Prostate gland (tissue), 2 donors: ENCODE results near the gene AMHR2. TPM values are rescaled to one million over a fixed set of nuclear protein-coding genes. Genes with fewer than 3 reads are reported as not detected.
"Not testable (repeated sequence)": the region's sequence is repeated elsewhere in the genome, so short reads cannot be mapped to it uniquely, and the experiment has no call there.

Source experiments
- DNase-seq: peaks from one replicate; pipeline ENCODE4 v3.0.0-alpha.2; 2019; ENCODE audit warnings: low spot score
- H3K27ac ChIP-seq, 2 donors: fragments of 200-600 bp; sonication (generic); 2 replicates each; pipeline ENCODE4 v1.5.1; 2017 to 2019
- H3K27me3 ChIP-seq: fragments of 200-600 bp; sonication (generic); replicated peaks from 2 replicates; pipeline ENCODE4 v1.5.1; 2019; ENCODE audit not compliant: insufficient read depth
- H3K36me3 ChIP-seq, 2 donors: fragments of 200-600 bp; sonication (generic); 1 replicate in 1 of 2; 2 replicates in 1 of 2; pipeline versions ENCODE4 v1.5.1 to v1.8.1; 2017 to 2019
- H3K4me1 ChIP-seq: fragments of 200-600 bp; sonication (generic); replicated peaks from 2 replicates; pipeline ENCODE4 v1.5.1; 2019
- H3K4me3 ChIP-seq, 2 donors: fragments of 200-600 bp; sonication (generic); 2 replicates each; pipeline ENCODE4 v1.5.1; 2017 to 2019
- H3K9me3 ChIP-seq: fragments of 200-600 bp; sonication (generic); 2 replicates; pipeline ENCODE4 v1.5.1; 2017
- CTCF ChIP-seq, 4 experiments: fragments of 200-600 bp in 2 of 4; fragments of 450-650 bp in 2 of 4; sonication (generic) in 2 of 4; IDR thresholded peaks; 1 replicate in 3 of 4; 2 replicates in 1 of 4; pipeline ENCODE4 v1.5.1; 2016 to 2019; ENCODE audit warnings: antibody characterized with exemption in 4 of 4, mild to moderate bottlenecking in 2 of 4, moderate library complexity in 2 of 4
- POLR2A ChIP-seq: fragments of 450-650 bp; IDR thresholded peaks from one replicate; pipeline ENCODE4 v1.6.1; 2016; ENCODE audit warnings: antibody characterized with exemption, mild to moderate bottlenecking
- POLR2AphosphoS5 ChIP-seq: sonication (generic); formaldehyde crosslinking; IDR thresholded peaks from one replicate; pipeline ENCODE4 v1.6.1; 2017; ENCODE audit warnings: antibody characterized with exemption
- WGBS: methylation state at CpG from one replicate; pipeline ENCODE4 v1.1.5; 2018; 5-methylcytosine and 5-hydroxymethylcytosine counted together
- intact Hi-C: fragments of 100-400 bp; cut with DNase I; formaldehyde crosslinking; loops from one replicate; pipeline ENCODE4 v1.14.2; 2022
- total RNA-seq, 2 donors: library from RNA; depleted of rRNA; stranded (reverse); fragments of >200 nt; gene quantifications; one replicate each; pipeline ENCODE4 v1.1.0, GENCODE V29; 2016

The AMHR2 gene
- total RNA-seq, 2 donors from 2014 or later = 44.5 TPM; not detected in 1

- Histone ChIP-seq H3K27me3 (no peaks in the 10 kb centered on the region), H3K36me3 (no peaks in the 10 kb centered on the region), H3K9me3 (no peaks in the 10 kb centered on the region), H3K27ac (peak within 1 kb of the TSS; percentile 89 to 93), H3K4me1 (peaks cover 8% of the 10 kb centered on the region), H3K4me3 (peak within 1 kb of the TSS; percentile 52 to 64)
- intact Hi-C loops = no loop called here
- 2% methylated on average over 31 of the region's 31 CpGs for WGBS
- DNase-seq = peak; percentile 99
- TF ChIP-seq CTCF (IDR thresholded peaks at IDR 0.05) (peak in 2 of 4 experiments; percentile 5 to 13), POLR2AphosphoS5 (peak; percentile 99), POLR2A (peak; percentile 97)
Measured at GRCh38 chr12:53441040-53441833, 17.6 kb downstream of the AMHR2 start, which contains the start of gene PRR13. PRR13 (plus strand) TSS chr12:53441734; CDS start chr12:53442715, 981 bp downstream.

- 85% methylated on average over 4 of the region's 4 CpGs for WGBS
- TF ChIP-seq CTCF (IDR thresholded peaks at IDR 0.05) (no peak), POLR2AphosphoS5 (no peak), POLR2A (no peak)
- intact Hi-C loops = no loop called here
- Histone ChIP-seq H3K27ac (no peak overlapping the region), H3K36me3 (no peaks in the 10 kb centered on the region), H3K9me3 (no peaks in the 10 kb centered on the region), H3K4me3 (no peak overlapping the region), H3K27me3 (no peaks in the 10 kb centered on the region), H3K4me1 (peaks cover 8% of the 10 kb centered on the region)
- no peak for DNase-seq
Measured at GRCh38 chr12:53443955-53444354, 20.3 kb downstream of the AMHR2 start.

- H3K27me3 ChIP-seq, H3K27ac ChIP-seq, H3K36me3 ChIP-seq, H3K9me3 ChIP-seq, DNase-seq, H3K4me1 ChIP-seq, intact Hi-C loops, H3K4me3 ChIP-seq: not testable (repeated sequence)
- WGBS = 93% methylated on average over 11 of the region's 11 CpGs
Measured at GRCh38 chr12:53444593-53445325, 21.1 kb downstream of the AMHR2 start.

- Histone ChIP-seq H3K27ac (peak overlapping the region in 1 of 2 donors; percentile 97), H3K36me3 (peaks cover 0 to 16% of the 10 kb centered on the region in 2 donors), H3K4me1 (peaks cover 6% of the 10 kb centered on the region), H3K27me3 (no peaks in the 10 kb centered on the region), H3K4me3 (no peak overlapping the region), H3K9me3 (no peaks in the 10 kb centered on the region)
- 83% methylated on average over 7 of the region's 7 CpGs for WGBS
- TF ChIP-seq CTCF (IDR thresholded peaks at IDR 0.05) = no peak
- TF ChIP-seq POLR2A = no peak
- no peak for TF ChIP-seq POLR2AphosphoS5
- DNase-seq = no peak
- intact Hi-C loops = loop anchor here (5.0 kb wide), 1 partner anchor 51 kb away; the partner anchor contains the start of gene TARBP2
Measured at GRCh38 chr12:53450936-53451335, 27.3 kb downstream of the AMHR2 start.

- Histone ChIP-seq H3K4me1 (peaks cover 6% of the 10 kb centered on the region), H3K4me3 (peak within 1 kb of the TSS; percentile 72 to 85), H3K9me3 (no peaks in the 10 kb centered on the region), H3K27me3 (no peaks in the 10 kb centered on the region), H3K36me3 (peaks cover 2 to 24% of the 10 kb centered on the region in 2 donors), H3K27ac (peak within 1 kb of the TSS; percentile 97)
- under 1% methylated on average over 22 of the region's 32 CpGs for WGBS
- TF ChIP-seq POLR2A = peak; percentile 63
- TF ChIP-seq POLR2AphosphoS5 = peak; percentile 99
- TF ChIP-seq CTCF (IDR thresholded peaks at IDR 0.05) = peak; percentile 71 to 98 (median 92)
- intact Hi-C loops = loop anchor here (5.0 kb wide), 1 partner anchor 51 kb away; the partner anchor contains the start of gene TARBP2
- DNase-seq = peak; percentile 98
Measured at GRCh38 chr12:53451661-53452158, 28.1 kb downstream of the AMHR2 start, which contains the start of gene PCBP2. PCBP2 (plus strand) TSS chr12:53452102; CDS start chr12:53454801, 2,699 bp downstream.
